GM18867 (cell line): ENCODE data around the gene MYDGF.

Experiments used
- ATAC-seq: cut with Tn5 transposase; IDR thresholded peaks from one replicate; pipeline ENCODE4 v1.9.1; 2021; ENCODE audit warnings: mild to moderate bottlenecking, moderate library complexity; ENCODE audit not compliant: unreplicated experiment

Gene MYDGF

DNA sequence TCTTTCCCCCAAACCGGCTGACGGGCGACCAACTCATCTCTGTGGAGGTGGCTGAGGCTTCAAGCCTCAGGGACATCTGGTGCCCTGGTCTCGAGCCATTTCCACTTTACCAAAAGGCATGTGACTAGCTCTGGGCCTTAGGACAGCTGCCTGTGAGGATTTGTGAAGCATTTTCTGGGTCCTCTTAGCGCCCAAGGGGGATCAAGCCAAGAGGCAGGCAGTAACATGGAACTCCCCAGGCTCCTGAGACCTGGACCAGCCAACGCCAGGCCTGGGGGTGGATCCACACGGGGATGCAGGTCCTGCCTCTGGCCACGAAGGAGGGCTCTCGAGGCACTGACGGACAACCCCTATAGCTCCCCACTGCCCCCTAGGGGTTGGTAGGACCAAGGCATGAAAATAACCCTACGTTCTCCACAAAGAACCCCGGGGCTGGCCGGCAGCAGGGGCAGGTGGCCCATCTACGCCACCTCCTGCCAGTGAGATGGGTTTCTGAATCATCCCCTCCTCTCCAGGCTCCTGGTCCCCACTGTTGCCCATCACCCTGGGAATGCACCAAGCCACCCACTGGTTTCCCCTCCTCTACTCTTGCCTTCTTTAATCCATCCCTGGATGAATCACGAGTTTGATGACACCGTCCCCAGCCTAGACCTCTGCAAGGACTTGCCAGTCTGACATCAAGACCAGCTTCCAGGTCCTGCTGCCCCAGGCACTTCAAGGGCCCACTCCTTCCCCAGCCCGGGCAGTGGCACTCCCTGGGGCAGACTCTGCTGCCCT lies 7.0 kb upstream of the MYDGF start:
- ATAC-seq, result no peak

DNA sequence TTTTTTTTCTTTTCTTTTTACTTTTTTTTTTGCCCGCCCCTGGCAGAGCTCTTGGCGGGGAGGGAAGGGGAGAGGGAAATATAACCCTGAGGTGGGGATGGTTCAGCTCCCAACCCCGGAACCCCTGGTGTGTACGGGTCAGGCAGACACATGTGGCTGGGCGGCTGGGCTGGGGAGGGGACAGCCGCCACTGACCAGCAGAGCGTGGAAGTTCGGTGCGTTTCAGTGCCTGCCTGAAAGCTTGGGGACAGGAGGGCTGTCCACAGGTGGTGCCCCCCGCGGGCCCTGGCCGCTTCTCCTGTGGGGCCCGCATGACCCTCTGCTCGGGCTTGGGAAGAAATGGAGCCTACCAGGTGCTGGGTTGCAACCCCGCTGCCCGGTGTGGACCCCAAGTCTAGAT lies 5.2 kb upstream of the MYDGF start:
- ATAC-seq, result no peak

GRCh38 chr19:4673726-4674125 lies 3.6 kb upstream of the MYDGF start:
- ATAC-seq, result no peak

GRCh38 chr19:4673216-4673615 lies 3.1 kb upstream of the MYDGF start:
- ATAC-seq, result no peak

GRCh38 chr19:4671185-4671851 lies 1.2 kb upstream of the MYDGF start:
- no peak for ATAC-seq

GRCh38 chr19:4664642-4665041 lies 5.5 kb downstream of the MYDGF start:
- no peak for ATAC-seq

DNA sequence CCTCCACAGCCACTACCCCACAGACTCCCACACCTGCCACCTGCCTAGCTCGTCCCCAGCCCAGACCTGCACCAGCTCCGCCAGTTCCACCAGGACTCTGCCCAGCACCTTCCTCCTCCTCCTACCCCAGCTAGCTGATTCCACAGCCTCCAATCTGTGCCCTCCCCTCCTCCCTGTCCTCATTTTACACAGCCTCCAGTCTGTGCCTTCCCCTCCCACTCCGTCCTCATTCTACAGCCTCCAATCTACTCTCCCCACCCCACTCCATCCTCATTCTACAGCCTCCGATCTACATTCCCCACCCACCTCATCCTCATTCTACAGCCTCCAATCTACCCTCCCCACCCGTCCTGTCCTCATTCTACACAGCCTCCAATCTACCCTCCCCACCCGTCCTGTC lies 7.3 kb downstream of the MYDGF start:
- ATAC-seq, result no peak

GRCh38 chr19:4662020-4662695 lies 8.0 kb downstream of the MYDGF start:
- no peak for ATAC-seq

GRCh38 chr19:4660993-4661392 lies 9.1 kb downstream of the MYDGF start:
- ATAC-seq, result no peak

GRCh38 chr19:4660181-4660791 lies 9.9 kb downstream of the MYDGF start:
- ATAC-seq, result no peak

- no peak for ATAC-seq
Measured at GRCh38 chr19:4657835-4658234, 12.3 kb downstream of the MYDGF start.

DNA sequence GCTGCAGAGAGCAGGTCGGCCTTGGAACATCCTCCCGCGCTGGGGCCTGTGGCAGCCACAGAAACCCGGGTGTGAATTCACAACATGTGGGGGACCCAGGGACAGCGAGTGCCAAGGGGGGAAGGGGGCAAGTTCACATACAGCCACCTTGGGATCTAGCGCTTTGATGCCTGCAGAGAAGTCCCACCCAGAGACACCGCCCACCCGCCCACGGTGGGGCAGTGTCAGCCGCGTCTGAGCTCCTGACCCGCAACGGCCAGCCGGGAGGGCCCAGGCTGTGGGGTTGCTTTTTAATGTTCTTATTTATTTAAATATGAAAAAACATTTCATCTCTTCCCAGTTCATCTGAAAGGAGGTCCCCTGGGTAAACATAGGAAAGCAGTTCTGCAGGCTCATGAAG lies 12.9 kb downstream of the MYDGF start:
- no peak for ATAC-seq

- no peak for ATAC-seq
Measured at GRCh38 chr19:4656102-4656501, 14.0 kb downstream of the MYDGF start.

DNA sequence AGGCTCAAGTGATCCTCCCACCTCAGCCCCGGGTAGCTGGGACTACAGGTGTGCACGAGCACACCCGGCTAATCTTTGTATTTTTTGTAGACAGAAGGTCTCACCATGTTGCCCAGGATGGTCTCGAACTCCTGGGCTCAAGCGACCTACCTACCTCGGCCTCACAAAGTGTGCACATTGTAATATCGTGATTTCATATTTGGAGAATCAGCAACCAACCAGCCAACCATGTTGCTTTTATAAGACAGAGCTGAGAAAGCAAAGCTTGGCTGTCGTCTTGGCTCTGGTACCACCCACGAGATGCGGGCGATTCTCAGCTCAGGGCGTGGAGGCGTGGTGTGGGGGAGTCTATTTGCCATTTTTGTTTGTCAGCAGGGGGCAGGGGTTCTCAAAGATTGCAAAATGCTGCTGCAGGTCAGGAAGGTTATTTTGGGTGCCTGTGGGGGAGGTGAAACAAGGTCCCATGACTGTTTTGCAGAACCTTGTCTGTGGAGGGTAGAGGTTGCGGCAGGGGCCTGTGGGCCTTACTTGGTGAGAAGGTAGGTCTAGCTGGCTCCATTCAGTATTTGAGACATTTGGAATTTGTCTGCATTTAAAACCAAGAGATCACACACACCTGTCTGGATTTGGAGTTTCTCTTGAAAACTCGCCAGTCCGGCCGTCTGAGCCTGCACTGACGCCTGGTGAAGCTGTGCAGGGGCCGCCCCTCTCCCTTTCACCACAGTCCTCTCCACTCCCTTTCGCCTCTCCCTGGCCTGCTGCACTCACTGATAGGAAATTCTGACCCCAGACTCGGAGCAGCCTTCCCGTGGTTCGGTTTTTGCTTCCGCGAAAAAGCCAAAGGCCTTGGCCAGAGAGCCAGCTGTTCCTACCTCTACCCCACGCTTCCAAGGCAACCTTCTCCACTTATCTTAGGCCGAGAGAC lies 15.4 kb downstream of the MYDGF start:
- ATAC-seq, result no peak

- no peak for ATAC-seq
Measured at GRCh38 chr19:4653793-4654436, 16.2 kb downstream of the MYDGF start.

DNA sequence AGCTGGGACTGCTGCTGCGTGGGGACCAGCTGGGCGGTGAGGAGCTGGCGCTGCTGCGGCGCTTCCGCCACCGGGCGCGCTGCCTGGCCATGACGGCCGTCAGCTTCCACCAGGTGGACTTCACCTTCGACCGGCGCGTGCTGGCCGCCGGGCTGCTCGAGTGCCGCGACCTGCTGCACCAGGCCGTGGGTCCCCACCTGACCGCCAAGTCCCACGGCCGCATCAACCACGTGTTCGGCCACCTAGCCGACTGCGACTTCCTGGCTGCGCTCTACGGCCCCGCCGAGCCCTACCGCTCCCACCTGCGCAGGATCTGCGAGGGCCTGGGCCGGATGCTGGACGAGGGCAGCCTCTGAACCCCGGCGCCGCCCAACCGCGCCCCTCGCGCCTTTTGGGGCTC lies 18.1 kb downstream of the MYDGF start:
- no peak for ATAC-seq

- ATAC-seq, result no peak
Measured at GRCh38 chr19:4650159-4650558, 20.0 kb downstream of the MYDGF start.

GRCh38 chr19:4649392-4650047 lies 20.6 kb downstream of the MYDGF start:
- no peak for ATAC-seq
